ENCODE measurements around the gene VPS8. TPM values are rescaled to one million over a fixed set of nuclear protein-coding genes. Genes with fewer than 3 reads are reported as not detected.

VPS8 gene
- total and polyA plus RNA-seq, 2 of the 8 experiments (the other 6 are each of a cell fraction or from before 2014, with no cell fraction given) = 13.0 to 41.0 TPM

GRCh38 chr3:184949251-184949965, 137.4 kb downstream of the VPS8 start:
- ChIA-PET CTCF (ENCODE audit: partially characterized antibody) (interaction anchor here (0.6 to 1.3 kb wide), 5 partner anchors 16 to 132 kb away, joined by 3 to 4 read pairs (median 3); no protein-coding TSS in a partner anchor), POLR2A (ENCODE audit: partially characterized antibody) (interaction anchor here (0.7 kb wide), 2 partner anchors 9 to 330 kb away, joined by 3 to 5 read pairs; no protein-coding TSS in a partner anchor)
- Histone ChIP-seq H3K14ac (ENCODE audit: insufficient read length) (no peak overlapping the region), H3K9me3 (ENCODE audit: insufficient read depth in 2 of 2, low read depth in 1 of 2, low read length in 1 of 2) (no peaks in the 10 kb centered on the region), H4K91ac (replicated peaks; ENCODE audit: insufficient read length, low read length) (no peak overlapping the region), H2AK5ac (ENCODE audit: low read depth, low read length) (no peak overlapping the region), H3K27me3 (replicated peaks in 1 of 4; ENCODE audit: control insufficient read depth in 3 of 4, extremely low read depth in 1 of 4, insufficient read depth in 3 of 4, low read length in 3 of 4) (no peaks in the 10 kb centered on the region), H3K79me2 (ENCODE audit: control insufficient read depth in 1 of 2, insufficient read depth in 2 of 2, low read length in 2 of 2) (no peaks in the 10 kb centered on the region), H3K36me3 (ENCODE audit: control insufficient read depth in 2 of 4, insufficient read depth in 4 of 4, low read length in 3 of 4) (no peaks in the 10 kb centered on the region; a peak in 1 of 8 replicates), H2BK15ac (ENCODE audit: low read length) (no peak overlapping the region), H2BK20ac (ENCODE audit: low read length) (no peak overlapping the region), H3K4me2 (ENCODE audit: insufficient read depth in 1 of 2, low read depth in 2 of 2, low read length in 2 of 2) (no peak overlapping the region), H3K56ac (replicated peaks; ENCODE audit: insufficient read length, low read depth, low read length) (no peak overlapping the region), H3K4ac (replicated peaks; ENCODE audit: insufficient read length, low read depth, low read length) (no peak overlapping the region), H2BK120ac (replicated peaks; ENCODE audit: low read depth, low read length) (no peak overlapping the region), H3K79me1 (ENCODE audit: low read depth, low read length) (no peaks in the 10 kb centered on the region), H3K23ac (ENCODE audit: insufficient read length) (no peak overlapping the region), H3K27ac (ENCODE audit: low read depth, low read length) (no peak overlapping the region), H3K23me2 (ENCODE audit: low read depth, low read length) (no peaks in the 10 kb centered on the region), H2BK5ac (ENCODE audit: low read depth, low read length) (no peak overlapping the region), H3K4me1 (replicated peaks in 1 of 4; ENCODE audit: control insufficient read depth in 3 of 4, insufficient read depth in 4 of 4, low read length in 3 of 4) (peaks cover 2 to 11% (median 6%) of the 10 kb centered on the region in 4 experiments; a peak in 6 of 7 replicates), H4K5ac (ENCODE audit: insufficient read length, low read depth, low read length) (no peak overlapping the region), H4K8ac (ENCODE audit: extremely low read depth, insufficient read depth, low read length) (no peak overlapping the region), H4K20me1 (replicated peaks in 1 of 2; ENCODE audit: control insufficient read depth in 1 of 2, insufficient read depth in 2 of 2, low read length in 2 of 2) (no peaks in the 10 kb centered on the region), H3K4me3 (ENCODE audit: extremely low read depth in 1 of 4, insufficient read depth in 2 of 4, low read depth in 3 of 4, low read length in 4 of 4) (no peak overlapping the region), H2AFZ (ENCODE audit: low read length) (no peak overlapping the region), H2BK12ac (ENCODE audit: low read depth, low read length) (no peak overlapping the region), H3K18ac (ENCODE audit: extremely low read depth, low read length) (no peak overlapping the region), H3K9ac (replicated peaks in 1 of 4; ENCODE audit: extremely low read depth in 1 of 4, low read depth in 3 of 4, low read length in 3 of 4) (no peak overlapping the region; a peak in 1 of 7 replicates)
- FAIRE-seq = no peak
- DNase-seq (ENCODE audit: low read depth in 1 of 2, low spot score in 2 of 2) = no peak
- WGBS, 2 experiments (ENCODE audit: extremely low coverage in 1 of 2, insufficient coverage in 1 of 2, insufficient read length in 1 of 2, insufficient replicate concordance in 2 of 2, low coverage in 1 of 2, low lambda C conversion rate in 2 of 2, missing lambda C conversion rate in 1 of 2) = 93% methylated on average over 4 of the region's 4 CpGs; no CpG with 5 or more reads in 1 of the 2 experiments
- TF ChIP-seq POLR2A (IDR thresholded peaks at IDR 0.05; ENCODE audit: control extremely low read depth in 1 of 2, low read depth in 2 of 2, low read length in 2 of 2) (no peak), CHD1 (IDR thresholded peaks at IDR 0.05; ENCODE audit: low read depth, low read length) (no peak), HDAC2 (IDR thresholded peaks at IDR 0.05; ENCODE audit: borderline replicate concordance in 1 of 2, low read depth in 2 of 2, low read length in 2 of 2) (no peak), TAF7 (optimal IDR thresholded peaks at IDR 0.05; ENCODE audit: borderline replicate concordance, low read depth, low read length) (no peak), BRCA1 (IDR thresholded peaks at IDR 0.05; ENCODE audit: low read depth, low read length) (no peak), KDM1A (IDR thresholded peaks at IDR 0.05; ENCODE audit: borderline replicate concordance, low read length) (no peak), SP2 (IDR thresholded peaks at IDR 0.05; ENCODE audit: low read length) (no peak), EGR1 (IDR thresholded peaks at IDR 0.05; ENCODE audit: borderline replicate concordance, low read depth, low read length) (no peak)
